Measurements from ENCODE around the gene KIF26B.

Gene KIF26B

GRCh38 chr1:245538671-245539070 is 383.9 kb downstream of the KIF26B start:
- DNase-seq: no peak

DNA sequence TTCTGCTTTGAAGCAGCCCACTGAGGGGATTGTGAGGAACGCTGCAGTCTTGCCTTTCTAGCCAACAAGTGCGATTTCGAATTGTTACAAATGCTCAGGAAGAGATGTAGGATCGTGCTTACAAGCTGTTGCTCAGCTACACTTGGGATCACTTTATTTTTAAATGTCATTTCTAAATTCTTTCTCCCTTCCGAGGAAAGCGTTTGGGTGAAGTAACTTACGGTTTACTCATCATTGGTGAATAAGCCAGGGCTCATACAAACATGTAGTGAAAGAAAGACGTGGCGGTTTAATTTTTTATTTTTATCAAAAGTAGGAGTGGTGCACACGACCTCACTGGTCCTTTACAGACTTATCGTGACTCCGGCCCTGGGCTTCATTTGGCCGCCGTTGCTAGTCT is 386.6 kb downstream of the KIF26B start:
- DNase-seq: no peak

- DNase-seq: no peak
These were observed 387.6 kb downstream of the KIF26B start for GRCh38 chr1:245542365-245542764.

GRCh38 chr1:245544236-245544635 is 389.5 kb downstream of the KIF26B start:
- DNase-seq: no peak

DNA sequence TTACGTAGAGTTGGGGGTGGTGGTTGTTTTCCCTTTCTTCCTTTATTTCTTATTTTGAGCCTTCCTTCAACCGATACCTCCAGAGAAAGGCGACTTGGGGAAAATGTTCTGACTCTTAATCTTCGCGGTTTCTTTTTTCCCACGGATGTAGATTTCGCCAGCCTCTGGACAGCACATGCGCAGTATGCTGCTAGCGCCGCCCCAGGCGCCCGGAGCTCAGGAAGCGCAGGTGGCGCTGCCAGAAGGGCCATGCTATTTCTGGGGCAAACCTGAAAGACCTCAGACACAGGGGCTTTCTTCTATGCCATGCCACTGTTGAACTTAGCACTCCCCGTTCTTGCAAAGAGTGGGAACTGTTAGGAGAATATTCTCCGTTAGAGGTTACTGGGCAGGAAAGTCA is 392.1 kb downstream of the KIF26B start:
- no peak for DNase-seq

- no peak for DNase-seq
These were observed 395.4 kb downstream of the KIF26B start for GRCh38 chr1:245549996-245550719.

DNA sequence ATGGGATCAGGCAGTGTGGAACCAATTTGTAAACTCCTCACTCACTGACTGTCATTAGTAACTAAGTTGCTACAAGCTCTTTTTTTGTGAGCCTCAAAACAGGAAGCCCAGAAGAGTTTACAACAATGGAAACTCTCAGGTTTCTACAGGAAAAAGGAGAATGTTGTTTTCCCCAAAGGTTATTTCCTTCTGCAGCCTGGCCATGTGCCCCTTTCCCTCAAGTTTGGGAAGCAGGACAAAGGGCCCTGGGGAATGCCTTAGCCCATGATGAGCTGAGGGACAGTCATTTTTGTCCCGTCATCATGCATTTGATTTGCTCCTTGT is 395.9 kb downstream of the KIF26B start:
- no peak for DNase-seq

DNA sequence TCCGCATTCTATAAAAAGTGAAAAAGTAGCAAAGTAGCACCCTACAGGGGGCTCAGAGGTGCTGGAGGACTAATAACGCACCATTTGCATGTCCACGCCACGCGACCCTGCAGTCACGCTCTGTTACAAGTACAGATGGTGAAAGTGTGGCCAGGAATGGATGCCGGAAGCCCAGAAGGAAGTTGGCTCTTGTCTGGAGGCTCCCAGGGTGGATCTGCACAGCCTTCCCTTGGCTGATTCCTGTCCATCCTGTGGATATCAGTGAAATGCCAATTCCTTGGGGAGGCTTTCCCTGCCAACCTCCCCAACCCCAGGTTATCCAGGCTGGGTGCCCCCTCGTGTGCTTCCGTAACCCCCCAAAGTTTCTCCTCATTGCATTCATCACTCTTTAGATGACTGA is 396.8 kb downstream of the KIF26B start:
- DNase-seq: no peak

DNA sequence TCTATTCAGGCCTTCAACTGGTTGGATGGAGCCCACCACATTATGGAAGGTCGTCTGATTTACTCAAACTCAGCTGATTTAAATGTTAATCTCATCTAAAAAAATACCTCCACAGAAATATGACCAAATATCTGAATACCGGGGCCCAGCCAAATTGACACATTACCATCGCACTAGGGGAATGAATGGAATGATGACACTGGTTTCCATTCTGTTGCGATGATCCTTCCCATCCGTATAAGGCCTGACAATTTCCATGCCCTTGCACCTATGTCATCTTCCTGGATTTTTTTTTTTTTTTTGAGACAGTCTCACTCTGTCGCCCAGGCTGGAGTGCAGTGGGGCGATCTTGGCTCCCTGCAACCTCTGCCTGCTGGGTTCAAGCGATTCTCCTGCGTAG is 397.5 kb downstream of the KIF26B start:
- DNase-seq: no peak

DNA sequence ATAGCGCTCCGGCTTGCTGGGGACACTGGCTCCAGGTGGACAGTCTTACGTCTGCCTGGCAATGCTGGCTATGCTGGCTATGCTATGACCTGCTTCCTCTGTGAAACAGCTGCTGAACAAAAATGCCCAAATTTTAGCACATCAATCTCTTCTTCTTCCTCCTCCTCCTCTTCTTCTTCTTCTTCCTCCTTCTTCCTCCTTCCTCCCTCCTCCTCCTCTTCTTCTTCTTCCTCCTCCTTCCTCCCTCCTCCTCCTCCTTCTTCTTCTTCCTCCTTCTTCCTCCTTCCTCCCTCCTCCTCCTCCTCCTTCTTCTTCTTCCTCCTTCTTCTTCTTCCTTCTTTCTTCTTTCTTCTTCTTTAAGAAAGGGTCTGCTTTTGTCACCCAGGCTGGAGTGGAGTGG is 401.3 kb downstream of the KIF26B start:
- no peak for DNase-seq

DNA sequence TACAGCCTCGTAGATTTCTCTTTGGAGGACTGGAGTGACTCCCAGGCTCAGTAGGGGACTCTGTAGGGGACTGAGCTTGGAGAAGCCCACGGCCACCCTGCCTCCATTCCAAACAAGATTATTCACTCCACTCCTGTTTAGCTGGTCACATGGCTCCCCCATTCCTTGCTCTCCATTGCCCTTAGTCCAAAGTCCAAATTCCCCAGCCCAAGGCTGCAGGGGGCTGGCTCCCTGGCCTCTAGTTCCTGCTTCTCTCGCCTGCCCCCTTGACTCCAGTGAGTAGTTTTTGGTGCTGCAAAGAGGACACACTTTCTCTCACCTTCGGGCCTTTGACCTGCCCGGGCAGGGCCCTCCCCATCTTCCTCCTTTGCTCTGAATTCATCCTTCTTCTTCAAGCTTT is 403.3 kb downstream of the KIF26B start:
- no peak for DNase-seq

GRCh38 chr1:245560316-245560859 is 405.6 kb downstream of the KIF26B start:
- DNase-seq: no peak

- no peak for DNase-seq
These were observed 407.0 kb downstream of the KIF26B start for GRCh38 chr1:245561665-245562234.

GRCh38 chr1:245566134-245566533 is 411.3 kb downstream of the KIF26B start:
- no peak for DNase-seq

- no peak for DNase-seq
These were observed 412.2 kb downstream of the KIF26B start for GRCh38 chr1:245566952-245567351.

- DNase-seq: no peak
These were observed 417.1 kb downstream of the KIF26B start for GRCh38 chr1:245571815-245572294.

DNA sequence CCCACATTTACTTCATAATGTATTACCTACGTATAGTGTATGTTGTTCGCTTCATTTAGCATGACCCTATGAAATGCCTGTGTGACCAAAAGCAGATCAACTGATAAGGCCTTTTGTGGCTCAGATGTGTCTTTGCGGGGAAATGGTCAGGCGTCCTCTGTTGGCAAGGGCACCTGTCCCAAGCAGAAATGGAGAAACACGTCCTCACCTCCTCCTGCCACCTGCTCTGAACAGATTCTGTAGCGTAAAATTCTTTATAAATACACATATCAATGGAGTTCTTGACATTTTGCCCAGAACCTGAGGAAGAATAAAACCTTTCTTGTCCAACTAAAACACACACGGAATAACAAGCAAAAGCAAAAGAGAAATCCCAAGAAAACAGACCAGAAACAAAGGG is 417.9 kb downstream of the KIF26B start:
- no peak for DNase-seq

- DNase-seq: no peak
These were observed 420.9 kb downstream of the KIF26B start for GRCh38 chr1:245575710-245576109.

DNA sequence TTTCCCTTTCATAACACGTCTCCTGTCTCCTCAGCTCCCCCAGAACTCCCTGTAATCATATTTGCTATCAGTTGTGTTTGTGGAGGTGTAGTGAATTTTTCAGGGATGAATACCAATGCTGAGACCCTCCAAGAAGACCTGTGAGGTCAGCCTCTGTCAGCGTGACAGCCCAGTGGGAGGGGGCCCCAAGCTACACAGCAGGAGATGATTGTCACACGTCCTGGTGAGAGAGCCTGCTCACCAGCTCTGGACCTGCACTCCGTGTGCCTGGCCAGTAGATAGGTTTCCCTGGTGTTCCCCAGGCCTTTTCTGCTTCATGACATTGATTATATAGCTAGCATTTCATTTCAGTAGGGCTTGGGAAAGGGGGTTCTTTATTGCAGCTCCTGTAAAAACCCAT is 421.5 kb downstream of the KIF26B start:
- no peak for DNase-seq

- DNase-seq: no peak
These were observed 422.7 kb downstream of the KIF26B start for GRCh38 chr1:245577191-245578157.

- DNase-seq: no peak
These were observed 423.5 kb downstream of the KIF26B start for GRCh38 chr1:245578308-245578707.

GRCh38 chr1:245578771-245579170 is 424.0 kb downstream of the KIF26B start:
- DNase-seq: no peak

GRCh38 chr1:245579881-245580280 is 425.1 kb downstream of the KIF26B start:
- no peak for DNase-seq

DNA sequence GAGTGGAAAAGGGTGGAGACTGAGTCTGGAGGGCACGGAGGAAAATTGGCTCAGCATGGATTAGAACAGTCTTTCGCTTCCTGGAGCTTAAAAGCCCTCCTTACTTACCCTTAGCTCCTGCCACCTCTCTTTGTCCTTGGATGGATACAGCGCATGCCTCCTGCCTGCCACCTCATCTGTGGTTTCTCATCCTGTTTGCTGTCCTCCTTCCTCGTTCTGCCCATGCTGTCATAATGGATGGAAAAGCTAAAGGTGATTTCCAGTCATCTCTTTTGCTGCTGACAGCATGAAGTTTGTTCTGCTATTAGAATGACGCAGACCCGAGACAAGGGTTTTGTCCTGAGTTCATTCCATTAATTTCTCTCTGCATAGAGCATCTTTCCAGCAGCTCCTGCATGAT is 425.9 kb downstream of the KIF26B start:
- DNase-seq: no peak

Measured in GF-D8 (cell line).